Gastroesophageal sphincter (tissue), 4 donors: Measurements from ENCODE around the gene SLC1A3. TPM values are rescaled to one million over a fixed set of nuclear protein-coding genes. Genes with fewer than 3 reads are reported as not detected.

Experiments
- ATAC-seq: fragments of 150-250 bp; one replicate; pipeline ENCODE4 v1.9.1; 2016; ENCODE audit warnings: mild to moderate bottlenecking, moderate library complexity
- H3K27ac ChIP-seq, 4 donors: fragments of 200-600 bp; sonication (generic) in 3 of 4; 1 replicate in 3 of 4; 2 replicates in 1 of 4; pipeline ENCODE4 v1.5.1; 2016 to 2019
- H3K27me3 ChIP-seq: fragments of 200-600 bp; sonication (generic); one replicate; pipeline ENCODE4 v1.5.1; 2019
- H3K36me3 ChIP-seq, 2 donors: fragments of 200-600 bp; sonication (generic); one replicate each; pipeline ENCODE4 v1.5.1; 2019; ENCODE audit warnings: control low read depth in 1 of 2
- H3K4me1 ChIP-seq, 3 donors: fragments of 200-600 bp; sonication (generic); 1 replicate in 2 of 3; 2 replicates in 1 of 3; pipeline ENCODE4 v1.5.1; 2016 to 2019; ENCODE audit warnings: control low read depth in 2 of 3
- H3K4me3 ChIP-seq, 2 donors: fragments of 200-600 bp; sonication (generic); one replicate each; pipeline ENCODE4 v1.5.1; 2019; ENCODE audit warnings: mild to moderate bottlenecking in 1 of 2, moderate library complexity in 1 of 2
- H3K9me3 ChIP-seq, 3 donors: fragments of 200-600 bp; sonication (generic); one replicate each; pipeline ENCODE4 v1.5.1; 2017 to 2019; ENCODE audit warnings: control low read depth in 2 of 3
- CTCF ChIP-seq, 4 experiments: fragments of 200-600 bp in 2 of 4; fragments of 450-650 bp in 2 of 4; sonication (generic) in 1 of 4; IDR thresholded peaks; one replicate each; pipeline ENCODE4 v1.5.1; 2017 to 2019; ENCODE audit warnings: antibody characterized with exemption in 4 of 4, mild to moderate bottlenecking in 2 of 4, moderate library complexity in 2 of 4
- EP300 ChIP-seq: sonication (generic); formaldehyde crosslinking; IDR thresholded peaks from one replicate; pipeline ENCODE4 v1.6.1; 2017; ENCODE audit warnings: antibody characterized with exemption, mild to moderate bottlenecking
- POLR2A ChIP-seq, 2 donors: fragments of 450-650 bp; IDR thresholded peaks; one replicate each; pipeline ENCODE4 v1.6.1; 2017; ENCODE audit warnings: antibody characterized with exemption in 2 of 2, mild to moderate bottlenecking in 2 of 2, moderate library complexity in 1 of 2
- POLR2AphosphoS5 ChIP-seq: sonication (generic); formaldehyde crosslinking; IDR thresholded peaks from one replicate; pipeline ENCODE4 v1.6.1; 2017; ENCODE audit warnings: antibody characterized with exemption
- WGBS, 2 donors: methylation state at CpG; one replicate each; pipeline ENCODE4 v1.1.5; 2018; ENCODE audit warnings: low coverage in 1 of 2; 5-methylcytosine and 5-hydroxymethylcytosine counted together
- total RNA-seq, 4 donors: library from RNA; depleted of rRNA; stranded (reverse); fragments of >200 nt; gene quantifications; one replicate each; pipeline ENCODE4 v1.1.0, GENCODE V29; 2016

Gene SLC1A3
- total RNA-seq, 4 donors from 2014 or later, result 8.9 to 24.6 (median 16.4) TPM

- H3K36me3 ChIP-seq, result no peaks in the 10 kb centered on the region
- no peak for TF ChIP-seq POLR2A (IDR thresholded peaks at IDR 0.05)
- no peak for TF ChIP-seq POLR2AphosphoS5
- no peak for TF ChIP-seq CTCF (IDR thresholded peaks at IDR 0.05)
- TF ChIP-seq EP300, result no peak
- no peak overlapping the region for H3K27ac ChIP-seq
- ATAC-seq, result no peak
- H3K9me3 ChIP-seq, result no peaks in the 10 kb centered on the region
- no peaks in the 10 kb centered on the region for H3K27me3 ChIP-seq
- H3K4me3 ChIP-seq, result no peak overlapping the region
- WGBS, 2 donors, result 83% methylated on average over 1 of the region's 3 CpGs; no CpG with 5 or more reads in 1 of the 2 donors
- H3K4me1 ChIP-seq, result no peaks in the 10 kb centered on the region
Measured at GRCh38 chr5:36664766-36665165, 58.4 kb downstream of the SLC1A3 start.

GRCh38 chr5:36665628-36666027 is 59.2 kb downstream of the SLC1A3 start:
- H3K4me3 ChIP-seq, result no peak overlapping the region
- no peaks in the 10 kb centered on the region for H3K36me3 ChIP-seq
- H3K9me3 ChIP-seq, result no peaks in the 10 kb centered on the region
- 64 to 83% methylated on average over 2 to 3 of the region's 3 CpGs for WGBS, 2 donors
- H3K27ac ChIP-seq, result no peak overlapping the region
- no peak for TF ChIP-seq POLR2A (IDR thresholded peaks at IDR 0.05)
- no peak for TF ChIP-seq CTCF (IDR thresholded peaks at IDR 0.05)
- no peak for TF ChIP-seq POLR2AphosphoS5
- no peak for TF ChIP-seq EP300
- H3K27me3 ChIP-seq, result no peaks in the 10 kb centered on the region
- H3K4me1 ChIP-seq, result no peaks in the 10 kb centered on the region
- no peak for ATAC-seq

GRCh38 chr5:36666274-36666673 is 59.9 kb downstream of the SLC1A3 start:
- ATAC-seq, result no peak
- Histone ChIP-seq H3K36me3 (no peaks in the 10 kb centered on the region), H3K27ac (no peak overlapping the region), H3K4me1 (no peaks in the 10 kb centered on the region), H3K9me3 (no peaks in the 10 kb centered on the region), H3K4me3 (no peak overlapping the region), H3K27me3 (no peaks in the 10 kb centered on the region)
- TF ChIP-seq POLR2A (IDR thresholded peaks at IDR 0.05), result no peak
- no peak for TF ChIP-seq CTCF (IDR thresholded peaks at IDR 0.05)
- TF ChIP-seq EP300, result no peak
- TF ChIP-seq POLR2AphosphoS5, result no peak
- 95 to 100% methylated on average over 1 to 2 of the region's 2 CpGs for WGBS, 2 donors

- TF ChIP-seq POLR2AphosphoS5 (no peak), POLR2A (IDR thresholded peaks at IDR 0.05) (no peak)
- Histone ChIP-seq H3K4me1 (no peaks in the 10 kb centered on the region), H3K4me3 (no peak overlapping the region), H3K27me3 (no peaks in the 10 kb centered on the region), H3K9me3 (no peaks in the 10 kb centered on the region), H3K27ac (no peak overlapping the region), H3K36me3 (no peaks in the 10 kb centered on the region)
- WGBS, 2 donors, result 71 to 86% methylated on average over 1 of the region's 1 CpG
- ATAC-seq, result no peak
Measured at GRCh38 chr5:36666986-36667385, 60.6 kb downstream of the SLC1A3 start.

GRCh38 chr5:36667824-36668223 is 61.4 kb downstream of the SLC1A3 start:
- Histone ChIP-seq H3K27ac (no peak overlapping the region), H3K27me3 (no peaks in the 10 kb centered on the region), H3K4me1 (no peaks in the 10 kb centered on the region), H3K9me3 (no peaks in the 10 kb centered on the region), H3K4me3 (no peak overlapping the region), H3K36me3 (no peaks in the 10 kb centered on the region)
- TF ChIP-seq CTCF (IDR thresholded peaks at IDR 0.05) (no peak), EP300 (no peak), POLR2AphosphoS5 (no peak), POLR2A (IDR thresholded peaks at IDR 0.05) (no peak)
- WGBS, 2 donors, result 37 to 52% methylated on average over 3 of the region's 3 CpGs
- ATAC-seq, result no peak
